HepG2 (cell line): Measurements from ENCODE around the gene COL4A2. TPM values are rescaled to one million over a fixed set of nuclear protein-coding genes. Genes with fewer than 3 reads are reported as not detected.

Experiments
- ATAC-seq: fragments of 200-7000 bp; cut with Tn5 transposase; 3 replicates; pipeline ENCODE4 v1.9.1; 2020; ENCODE audit warnings: mild to moderate bottlenecking, moderate library complexity
- BruUV-seq: library from RNA; stranded (reverse); fragments of 400-500 nt; replicated peaks from 2 replicates; lab custom pipeline; 2021; lab: Mats Ljungman, UMichigan
- CTCF ChIA-PET: fragments of 300-600 bp; formaldehyde crosslinking; extraction: SDS; loops from one replicate; lab custom pipeline; 2021; ENCODE audit warnings: low total read pairs, inconsistent platforms, low intra/inter-chr PET ratio; lab: Yijun Ruan, JAX
- POLR2A ChIA-PET: fragments of 350-600 bp; sonication (Branson Sonifier 250); formaldehyde crosslinking; loops from one replicate; lab custom pipeline; 2020; ENCODE audit warnings: antibody characterized with exemption, inconsistent platforms; lab: Yijun Ruan, JAX
- DNase-seq: peaks from one replicate; pipeline ENCODE4 v3.0.0-alpha.2; 2015; ENCODE audit warnings: low spot score
- FAIRE-seq: peaks from 3 replicates; lab custom pipeline; 2011; peaks lifted over from hg19 to GRCh38; lab: Jason Lieb, UNC
- H2AFZ ChIP-seq: one replicate; pipeline ENCODE4 v1.6.1; 2011; ENCODE audit warnings: low read length, inconsistent platforms
- H3K27ac ChIP-seq: fragments of 300-600 bp; 3 replicates; pipeline ENCODE4 v1.8.0; 2011; ENCODE audit warnings: mixed run types, mild to moderate bottlenecking, mixed read lengths, low read length, inconsistent platforms; ENCODE audit not compliant: insufficient read depth; ENCODE audit errors: extremely low read length
- H3K27me3 ChIP-seq, 2 experiments: fragments of 200-600 bp in 1 of 2; 2 replicates in 1 of 2; 3 replicates in 1 of 2; pipeline versions ENCODE4 v1.6.0 to v1.8.0; 2011; ENCODE audit warnings: low read length in 2 of 2, mild to moderate bottlenecking in 2 of 2, moderate library complexity in 2 of 2, inconsistent platforms in 1 of 2; ENCODE audit not compliant: insufficient read depth in 2 of 2, control insufficient read depth in 1 of 2
- H3K36me3 ChIP-seq, 2 experiments: fragments of 200-600 bp in 1 of 2; replicated peaks in 1 of 2; 2 replicates in 1 of 2; 3 replicates in 1 of 2; pipeline versions ENCODE4 v1.5.1 to v1.8.0; 2011; ENCODE audit warnings: low read length in 2 of 2, inconsistent platforms in 1 of 2; ENCODE audit not compliant: insufficient read depth in 2 of 2, control insufficient read depth in 1 of 2
- H3K4me1 ChIP-seq: 2 replicates; pipeline ENCODE4 v1.5.1; 2012; ENCODE audit warnings: low read length, inconsistent platforms; ENCODE audit not compliant: insufficient read depth
- H3K4me2 ChIP-seq: 2 replicates; pipeline ENCODE4 v1.6.0; 2011; ENCODE audit warnings: low read depth, low read length, inconsistent platforms
- H3K4me3 ChIP-seq, 3 experiments: fragments of 200-600 bp in 1 of 3; sonication (generic), shearing (Covaris generic) in 1 of 3; replicated peaks in 1 of 3; 2 replicates each; pipeline ENCODE4 v1.5.1; 2011 to 2016; ENCODE audit warnings: low read length in 3 of 3, inconsistent platforms in 2 of 3, low read depth in 2 of 3, mild to moderate bottlenecking in 2 of 3, control low read depth in 1 of 3, mixed read lengths in 1 of 3; ENCODE audit not compliant: insufficient read depth in 1 of 3
- H3K79me2 ChIP-seq: one replicate; pipeline ENCODE4 v1.6.1; 2011; ENCODE audit warnings: low read length, inconsistent platforms; ENCODE audit not compliant: insufficient read depth
- H3K9ac ChIP-seq: 2 replicates; pipeline ENCODE4 v1.6.0; 2011; ENCODE audit warnings: mild to moderate bottlenecking, low read depth, low read length, inconsistent platforms; ENCODE audit not compliant: insufficient read depth
- H3K9me3 ChIP-seq: 2 replicates; pipeline ENCODE4 v1.5.1; 2012; ENCODE audit warnings: mild to moderate bottlenecking, low read length
- H4K20me1 ChIP-seq: 2 replicates; pipeline ENCODE4 v1.6.0; 2011; ENCODE audit warnings: inconsistent platforms, mild to moderate bottlenecking, low read length, moderate library complexity; ENCODE audit not compliant: insufficient read depth
- EED ChIP-seq: sonication (generic); formaldehyde crosslinking; IDR thresholded peaks from 2 replicates; pipeline ENCODE4 v1.5.0; 2020; ENCODE audit warnings: mild to moderate bottlenecking, missing genetic modification reagents
- FUBP1 ChIP-seq: sonication (generic); formaldehyde crosslinking; IDR thresholded peaks from 2 replicates; pipeline ENCODE4 v1.5.1; 2020; ENCODE audit warnings: missing genetic modification reagents, mild to moderate bottlenecking, borderline replicate concordance
- GABPA ChIP-seq, 2 experiments: IDR thresholded peaks; 2 replicates each; pipeline ENCODE4 v1.6.1; 2011 to 2016; ENCODE audit warnings: low read depth in 2 of 2, low read length in 1 of 2, missing biosample characterization in 1 of 2, missing genetic modification characterization in 1 of 2
- KAT7 ChIP-seq: IDR thresholded peaks from 2 replicates; pipeline ENCODE4 v1.6.1; 2018; ENCODE audit warnings: borderline replicate concordance, missing compliant biosample characterization
- NFE2L1 ChIP-seq: sonication (generic); formaldehyde crosslinking; IDR thresholded peaks from 2 replicates; pipeline ENCODE4 v1.4.0; 2020; ENCODE audit warnings: missing genetic modification reagents, mild to moderate bottlenecking, borderline replicate concordance
- NR1H2 ChIP-seq: sonication (generic); formaldehyde crosslinking; IDR thresholded peaks from 2 replicates; pipeline ENCODE4 v1.8.1; 2022; ENCODE audit warnings: low read depth, missing genetic modification reagents, borderline replicate concordance
- SIX4 ChIP-seq: sonication (generic); formaldehyde crosslinking; IDR thresholded peaks from 2 replicates; pipeline ENCODE4 v1.4.0; 2020; ENCODE audit warnings: missing genetic modification reagents
- ZBTB21 ChIP-seq: sonication (generic); formaldehyde crosslinking; IDR thresholded peaks from 2 replicates; pipeline ENCODE4 v1.4.0; 2020; ENCODE audit warnings: missing genetic modification reagents
- ZHX1 ChIP-seq: sonication (generic); formaldehyde crosslinking; IDR thresholded peaks from 2 replicates; pipeline ENCODE4 v1.8.1; 2022; ENCODE audit warnings: low read depth, mild to moderate bottlenecking, missing genetic modification reagents
- ZNF549 ChIP-seq: sonication (generic); formaldehyde crosslinking; IDR thresholded peaks from 2 replicates; pipeline ENCODE4 v1.5.0; 2020; ENCODE audit warnings: missing genetic modification reagents
- ZNF792 ChIP-seq: IDR thresholded peaks from 2 replicates; pipeline ENCODE4 v1.6.1; 2016
- ZSCAN25 ChIP-seq: sonication (generic); formaldehyde crosslinking; IDR thresholded peaks from 2 replicates; pipeline ENCODE4 v1.8.0; 2022; ENCODE audit warnings: mild to moderate bottlenecking, missing genetic modification reagents
- WGBS: methylation state at CpG from one replicate; pipeline ENCODE4 v1.1.6; 2017; ENCODE audit warnings: low lambda C conversion rate; 5-methylcytosine and 5-hydroxymethylcytosine counted together
- in situ Hi-C: cut with HindIII; loops from 2 replicates; pipeline ENCODE4 v1.10.0; 2017; ENCODE audit warnings: low pct_unique_long_range_greater_than_20kb; ENCODE audit not compliant: extremely low pct_ligation_motif_present
- intact Hi-C: fragments of 100-400 bp; cut with micrococcal nuclease; formaldehyde crosslinking; loops from one replicate; pipeline ENCODE4 v1.10.0; 2022; ENCODE audit not compliant: unreplicated experiment
- polyA plus RNA-seq, 8 experiments: library from polyadenylated mRNA; depleted of rRNA in 3 of 8; stranded (reverse) in 7 of 8; unstranded in 1 of 8; fragments of >200 nt; fragmentation: Illumina TruSeq in 4 of 8; extraction: Trizol in 4 of 8; gene quantifications; 2 replicates each; pipeline versions ENCODE4 v1.2.1 to v1.2.3, GENCODE V29; 2011 to 2016; ENCODE audit warnings: low read depth in 4 of 8, missing spikeins in 1 of 8, mixed read lengths in 1 of 8; ENCODE audit not compliant: insufficient read depth in 1 of 8
- total RNA-seq, 5 experiments: library from RNA; depleted of rRNA; stranded (reverse); fragments of >200 nt; fragmentation: Illumina TruSeq; extraction: Trizol; gene quantifications; 2 replicates each; pipeline ENCODE4 v1.2.3, GENCODE V29; 2016; ENCODE audit warnings: low read depth in 1 of 5

Gene COL4A2
- total and polyA plus RNA-seq, 2 of the 13 experiments (the other 11 are each of a cell fraction or from before 2014, with no cell fraction given) = 0.22 to 1.9 TPM

GRCh38 chr13:110379358-110379757 lies 72.3 kb downstream of the COL4A2 start:
- TF ChIP-seq EED (CRISPR knock-in tag) = no peak
- no peak for TF ChIP-seq ZNF549 (CRISPR knock-in tag)
- no peak for TF ChIP-seq NFE2L1 (CRISPR knock-in tag)
- no peak for TF ChIP-seq ZHX1 (CRISPR knock-in tag)
- no peak for TF ChIP-seq SIX4 (CRISPR knock-in tag)
- no peak for TF ChIP-seq GABPA (IDR thresholded peaks at IDR 0.05; ENCODE audit: low read depth, low read length)
- no peak for TF ChIP-seq GABPA (CRISPR knock-in tag; IDR thresholded peaks at IDR 0.05; ENCODE audit: low read depth)
- no peak for TF ChIP-seq ZBTB21 (CRISPR knock-in tag)
- TF ChIP-seq ZNF792 (CRISPR knock-in tag) = no peak
- TF ChIP-seq KAT7 = no peak
- no peak for TF ChIP-seq FUBP1
- no peak for TF ChIP-seq NR1H2
- TF ChIP-seq ZSCAN25 (CRISPR knock-in tag) = no peak
- TF ChIP-seq, all 625 proteins: peak for 0
- H3K36me3 ChIP-seq = no peaks in the 10 kb centered on the region
- intact Hi-C loops = no loop called here
- ChIA-PET POLR2A (no interaction called here), CTCF (no interaction called here)
- no peaks in the 10 kb centered on the region for H3K4me1 ChIP-seq
- H4K20me1 ChIP-seq = no peaks in the 10 kb centered on the region
- BruUV-seq = no TSS peak
- no peak overlapping the region for H3K9ac ChIP-seq
- H3K4me2 ChIP-seq = no peak overlapping the region
- no peaks in the 10 kb centered on the region for H3K9me3 ChIP-seq
- H3K27ac ChIP-seq = no peak overlapping the region
- FAIRE-seq = no peak
- in situ Hi-C loops = no loop called here
- H3K27me3 ChIP-seq = peaks cover 3 to 65% of the 10 kb centered on the region in 2 experiments; a peak in 4 of 5 replicates
- no peak for ATAC-seq
- no peaks in the 10 kb centered on the region for H3K79me2 ChIP-seq
- DNase-seq = no peak
- no peak overlapping the region for H3K4me3 ChIP-seq
- 17% methylated on average over 2 of the region's 9 CpGs for WGBS
- H2AFZ ChIP-seq = no peak overlapping the region
